ENCODE results near the gene NEDD9.
A peak's percentile ranks its signal among the peaks of the same experiment; 100 is the strongest.

The NEDD9 gene

DNA sequence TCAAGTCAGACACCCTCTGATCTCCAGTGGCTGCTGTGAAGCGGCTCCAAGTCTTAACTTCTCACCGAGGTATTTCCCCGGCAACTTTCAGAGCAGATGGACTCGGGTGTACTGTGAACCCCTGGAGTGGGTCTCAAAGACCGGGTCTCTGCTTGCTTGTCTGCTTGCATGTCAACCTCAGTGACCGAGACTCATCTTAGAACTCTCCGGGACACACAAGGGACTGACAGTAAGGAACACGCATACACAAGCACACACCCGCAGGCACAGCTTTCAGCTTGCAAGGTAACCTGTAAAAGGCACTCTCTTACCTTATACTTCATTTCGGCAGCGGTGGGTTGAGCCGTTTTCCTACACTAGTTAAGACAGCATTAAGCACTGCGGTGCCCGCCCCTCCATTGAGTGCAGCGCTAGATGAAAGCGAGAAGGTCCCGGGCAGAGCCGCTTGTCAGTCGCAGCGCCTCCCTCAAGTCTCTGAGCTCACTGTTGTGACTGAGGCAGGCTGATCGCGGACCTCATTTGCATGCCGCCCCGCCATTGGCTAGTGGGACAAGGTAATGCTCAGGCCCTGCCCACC is at the start of gene NEDD9:
NEDD9 (minus strand) TSS at position 476 of the 577 bp plus-strand sequence; CDS start at position 323, 153 bp downstream.
- FAIRE-seq = peak; percentile 97
- peak; percentile 91 for DNase-seq (ENCODE audit: insufficient read length, low spot score)

- FAIRE-seq = no peak
Measured at GRCh38 chr6:11282245-11282644, 49.8 kb upstream of the NEDD9 start.

GRCh38 chr6:11280394-11280793 is 47.9 kb upstream of the NEDD9 start:
- no peak for DNase-seq (ENCODE audit: insufficient read length, low spot score)
- FAIRE-seq = no peak

More at GRCh38 chr6:11282245-11282644, 49.8 kb upstream of the NEDD9 start:
- no peak for DNase-seq (ENCODE audit: insufficient read length, low spot score)

DNA sequence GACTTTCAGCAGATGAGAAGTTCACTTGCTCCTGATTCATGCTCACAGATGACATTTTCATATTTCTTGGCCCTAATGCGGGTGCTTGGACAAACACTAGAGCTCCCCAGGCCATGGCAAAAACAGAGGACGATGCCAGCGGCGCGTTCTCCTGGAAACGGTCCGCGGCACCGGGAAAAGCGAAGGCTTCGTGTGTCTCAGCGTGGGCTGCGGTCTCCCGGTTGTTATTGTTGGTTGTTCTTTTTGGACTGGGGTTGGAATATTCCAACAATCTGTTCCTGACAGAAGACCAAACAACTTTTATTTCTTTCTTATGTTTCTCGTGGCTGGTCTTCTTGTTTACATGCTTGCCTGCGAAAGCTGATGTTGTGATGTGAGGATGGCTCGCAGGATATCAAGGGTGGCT is 46.8 kb upstream of the NEDD9 start:
- DNase-seq (ENCODE audit: insufficient read length, low spot score) = no peak
- FAIRE-seq = no peak

- peak; percentile 11 for FAIRE-seq
- DNase-seq (ENCODE audit: insufficient read length, low spot score) = peak; percentile 20
Measured at GRCh38 chr6:11278207-11278559, 45.7 kb upstream of the NEDD9 start.

GRCh38 chr6:11277275-11278206 is 45.1 kb upstream of the NEDD9 start:
- DNase-seq (ENCODE audit: insufficient read length, low spot score) (peak; percentile 32), FAIRE-seq (peak; percentile 57)

DNA sequence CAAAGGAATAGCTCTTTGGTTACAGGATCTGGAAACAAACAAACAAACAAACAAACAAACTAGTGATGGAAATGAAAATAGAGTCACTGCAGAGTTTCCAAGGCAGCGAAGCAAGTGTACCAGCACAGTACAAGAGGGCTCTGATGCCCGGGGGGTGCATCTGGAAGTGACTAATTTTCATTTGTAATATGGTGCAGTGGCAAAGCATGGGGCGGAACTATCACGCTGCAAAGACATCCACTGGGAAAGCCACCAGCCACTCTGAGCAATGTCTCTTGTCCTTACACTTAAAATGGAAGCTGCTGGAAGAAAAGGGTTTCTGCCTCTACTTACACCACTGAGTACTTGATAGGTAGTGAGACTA is 44.4 kb upstream of the NEDD9 start:
- peak; percentile 71 for FAIRE-seq
- no peak for DNase-seq (ENCODE audit: insufficient read length, low spot score)

GRCh38 chr6:11276228-11276627 is 43.8 kb upstream of the NEDD9 start:
- FAIRE-seq (no peak), DNase-seq (ENCODE audit: insufficient read length, low spot score) (no peak)

- DNase-seq (ENCODE audit: insufficient read length, low spot score) (peak; percentile 62), FAIRE-seq (peak; percentile 82)
Measured at GRCh38 chr6:11275598-11275997, 43.1 kb upstream of the NEDD9 start.

GRCh38 chr6:11273406-11274065 is 41.1 kb upstream of the NEDD9 start:
- FAIRE-seq (no peak), DNase-seq (ENCODE audit: insufficient read length, low spot score) (no peak)

DNA sequence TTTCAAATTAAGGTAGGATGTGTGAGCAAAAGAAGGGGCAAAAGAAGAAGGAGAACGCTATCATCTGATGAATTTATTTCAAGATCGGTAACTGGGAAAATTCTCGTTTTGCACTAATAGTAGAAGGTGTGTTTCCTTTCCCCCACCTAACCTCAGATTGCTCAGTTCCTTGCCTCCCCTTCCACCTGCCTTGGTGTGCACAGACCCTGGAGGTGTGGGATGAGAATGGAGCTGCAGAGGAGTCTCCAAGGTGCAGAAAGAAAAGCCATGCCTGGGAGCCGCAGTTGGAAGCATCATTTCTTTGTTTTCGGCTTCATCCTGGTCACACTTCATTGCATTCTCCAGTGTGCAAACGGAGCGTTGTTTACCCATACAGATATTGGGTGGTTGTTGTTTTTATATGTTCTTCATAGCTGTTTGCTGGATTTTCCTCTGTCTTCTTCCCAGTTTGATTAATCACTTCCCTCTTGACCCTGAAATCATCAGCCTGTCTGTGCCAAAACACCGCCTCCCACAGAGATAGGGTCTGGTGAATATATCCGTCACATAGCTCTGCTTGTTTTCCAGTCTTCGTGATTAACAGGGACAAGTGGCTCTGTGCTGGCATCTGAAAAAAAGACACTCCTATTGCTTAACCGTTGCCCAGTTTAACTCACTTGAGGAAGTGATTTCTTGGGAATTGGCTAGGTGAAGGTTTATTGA is 40.2 kb upstream of the NEDD9 start:
- DNase-seq (ENCODE audit: insufficient read length, low spot score) = no peak
- no peak for FAIRE-seq

- no peak for DNase-seq (ENCODE audit: insufficient read length, low spot score)
- FAIRE-seq = no peak
Measured at GRCh38 chr6:11271228-11272020, 39.0 kb upstream of the NEDD9 start.

DNA sequence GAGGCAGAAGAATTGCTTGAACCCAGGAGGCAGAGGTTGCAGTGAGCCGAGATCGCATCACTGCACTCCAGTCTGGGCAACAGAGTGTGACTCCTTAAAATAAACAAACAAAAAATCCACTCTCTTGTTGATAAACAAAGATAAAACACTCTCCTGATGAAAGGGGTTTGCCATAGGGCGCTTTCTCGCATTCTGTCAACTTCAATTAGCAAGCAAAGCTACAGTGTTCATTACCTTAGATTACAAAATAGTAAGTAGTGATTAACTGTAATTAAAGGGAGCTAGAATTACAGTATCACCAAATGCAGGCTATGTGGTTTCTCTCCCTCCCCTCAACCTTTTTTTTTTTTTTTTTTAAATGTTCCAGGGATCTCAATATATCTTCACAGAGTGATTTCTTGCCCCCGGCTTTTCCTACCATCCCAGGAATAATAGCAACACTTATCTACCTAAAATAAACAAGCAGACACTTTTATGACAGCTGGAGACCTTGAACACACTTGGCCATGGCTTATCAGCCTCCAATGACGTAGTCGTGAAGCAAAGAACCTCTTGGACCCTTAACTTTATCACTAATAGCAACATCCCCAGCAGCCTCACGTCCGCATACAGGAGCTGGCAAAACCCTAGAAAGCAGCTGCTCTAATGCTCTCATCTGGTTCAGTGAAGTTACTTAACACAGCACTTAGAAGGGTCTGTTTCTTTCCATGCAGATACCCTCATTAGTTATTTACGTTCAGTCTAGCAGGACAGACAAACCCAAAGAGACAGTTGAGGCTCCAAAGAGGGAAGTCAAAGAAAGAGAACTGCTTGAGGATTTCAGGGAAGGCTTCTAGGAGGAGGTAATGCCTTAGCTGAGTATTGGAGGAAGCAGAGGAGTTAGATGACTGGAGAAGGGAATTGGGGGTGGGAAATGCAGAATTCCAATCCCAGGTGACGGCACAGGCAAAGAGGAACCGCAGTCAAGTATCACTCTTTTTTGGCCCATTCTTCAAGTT is 37.9 kb upstream of the NEDD9 start:
- DNase-seq (ENCODE audit: insufficient read length, low spot score) = no peak
- no peak for FAIRE-seq

DNA sequence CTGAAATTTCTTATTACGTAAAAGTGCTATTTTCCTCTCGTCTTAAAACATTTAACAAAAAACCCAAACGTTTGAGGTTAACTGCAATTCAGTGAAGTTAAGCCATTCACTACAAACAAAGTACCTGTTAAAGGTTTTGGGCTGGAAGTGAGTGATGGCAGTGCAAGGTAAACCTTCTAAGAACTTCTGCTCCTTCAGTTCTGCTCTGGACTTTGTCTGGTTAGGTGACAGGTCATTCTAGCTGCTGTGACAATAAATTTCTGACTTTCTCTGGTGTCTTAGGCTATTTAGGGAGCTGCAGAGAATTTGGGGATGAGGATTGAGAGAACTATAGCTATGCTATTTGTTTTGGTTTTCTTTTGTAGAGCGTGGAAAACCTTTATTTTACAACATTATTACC is 36.5 kb upstream of the NEDD9 start:
- FAIRE-seq = no peak

GRCh38 chr6:11266926-11267325 is 34.5 kb upstream of the NEDD9 start:
- DNase-seq (ENCODE audit: insufficient read length, low spot score) (no peak), FAIRE-seq (no peak)

More for the DNA sequence above, 36.5 kb upstream of the NEDD9 start:
- no peak for DNase-seq (ENCODE audit: insufficient read length, low spot score)

DNA sequence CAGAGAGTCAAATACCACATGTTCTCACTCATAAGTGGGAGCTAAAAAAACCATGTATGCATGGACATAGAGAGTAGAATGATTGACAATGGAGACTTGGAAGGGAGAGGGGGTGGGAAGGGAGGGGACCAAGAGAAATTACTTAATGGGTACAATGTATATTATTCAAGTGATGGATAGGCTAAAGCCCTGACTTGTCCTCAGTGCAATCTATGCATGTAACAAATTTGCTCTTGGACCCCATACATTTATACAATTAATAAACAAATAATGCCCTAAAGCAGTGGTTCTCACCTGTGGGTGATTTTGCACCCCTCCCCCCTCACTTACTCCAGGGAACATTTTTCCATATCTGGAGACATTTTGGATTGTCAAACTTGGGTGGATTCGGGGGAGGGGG is 33.5 kb upstream of the NEDD9 start:
- no peak for DNase-seq (ENCODE audit: insufficient read length, low spot score)

DNA sequence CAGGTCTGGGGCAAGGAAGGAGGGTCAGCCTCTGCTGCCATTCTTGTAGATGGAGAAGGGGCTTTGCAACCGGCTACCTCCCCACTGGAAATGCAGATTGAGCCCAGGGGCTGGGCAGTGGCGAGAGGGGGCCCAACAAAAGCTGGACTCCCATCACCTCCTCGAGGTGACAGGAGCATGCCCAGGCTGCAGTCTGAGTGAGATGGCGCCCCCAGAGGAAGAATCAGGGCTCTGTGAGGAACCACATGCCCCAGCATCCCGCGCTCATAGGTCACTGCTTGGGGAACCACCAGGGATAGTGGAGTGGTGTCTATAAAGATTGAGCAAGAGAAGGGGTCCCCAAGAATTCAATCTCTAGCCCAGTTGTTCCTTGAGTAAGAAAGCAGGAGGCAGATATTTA is 31.6 kb upstream of the NEDD9 start:
- FAIRE-seq (no peak), DNase-seq (ENCODE audit: insufficient read length, low spot score) (no peak)

More for the DNA sequence above, 33.5 kb upstream of the NEDD9 start:
- no peak for FAIRE-seq

- FAIRE-seq = peak; percentile 42
- no peak for DNase-seq (ENCODE audit: insufficient read length, low spot score)
Measured at GRCh38 chr6:11263291-11263775, 30.9 kb upstream of the NEDD9 start.

GRCh38 chr6:11262242-11262641 is 29.8 kb upstream of the NEDD9 start:
- FAIRE-seq (no peak), DNase-seq (ENCODE audit: insufficient read length, low spot score) (no peak)

Data from GM19239 (cell line).